NCI-H1417 (cell line): ENCODE measurements around the gene OR8I2.
"Not testable (repeated sequence)": the region's sequence is repeated elsewhere in the genome, so short reads cannot be mapped to it uniquely, and the experiment has no call there.

Experiments used
- DNase-seq, 3 experiments: peaks; one replicate each; lab custom pipeline; 2025; lab: John Stamatoyannopoulos, UW

Gene OR8I2

GRCh38 chr11:56093008-56093407 lies at the start of gene OR8I2:
Gene OR8I2 (plus strand): TSS chr11:56093308. CDS start chr11:56093308, 0 bp downstream.
- DNase-seq: no peak

GRCh38 chr11:56045538-56045937 lies 47.6 kb upstream of the OR8I2 start:
- DNase-seq: no peak

DNA sequence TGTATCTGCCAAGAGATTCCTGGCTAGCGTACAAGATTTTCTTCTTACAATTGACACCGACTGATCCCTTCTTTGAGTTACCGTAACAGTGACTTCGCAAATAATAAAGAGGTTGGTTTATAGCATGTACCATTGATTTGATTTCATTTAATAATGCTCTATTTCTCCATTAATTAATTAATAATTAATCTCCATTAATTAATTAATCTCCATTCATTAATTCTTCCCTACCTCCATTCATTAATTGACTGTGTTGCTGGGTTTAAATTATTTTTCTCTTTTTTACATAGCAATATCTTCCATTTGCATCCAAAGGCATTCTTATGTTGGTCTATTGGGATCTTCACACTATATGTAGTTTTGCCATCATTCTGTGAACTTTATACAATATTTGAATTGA lies 44.6 kb upstream of the OR8I2 start:
- no peak for DNase-seq

GRCh38 chr11:56049487-56049886 lies 43.6 kb upstream of the OR8I2 start:
- DNase-seq: no peak

GRCh38 chr11:56056366-56056765 lies 36.7 kb upstream of the OR8I2 start:
- not testable (repeated sequence) for DNase-seq

DNA sequence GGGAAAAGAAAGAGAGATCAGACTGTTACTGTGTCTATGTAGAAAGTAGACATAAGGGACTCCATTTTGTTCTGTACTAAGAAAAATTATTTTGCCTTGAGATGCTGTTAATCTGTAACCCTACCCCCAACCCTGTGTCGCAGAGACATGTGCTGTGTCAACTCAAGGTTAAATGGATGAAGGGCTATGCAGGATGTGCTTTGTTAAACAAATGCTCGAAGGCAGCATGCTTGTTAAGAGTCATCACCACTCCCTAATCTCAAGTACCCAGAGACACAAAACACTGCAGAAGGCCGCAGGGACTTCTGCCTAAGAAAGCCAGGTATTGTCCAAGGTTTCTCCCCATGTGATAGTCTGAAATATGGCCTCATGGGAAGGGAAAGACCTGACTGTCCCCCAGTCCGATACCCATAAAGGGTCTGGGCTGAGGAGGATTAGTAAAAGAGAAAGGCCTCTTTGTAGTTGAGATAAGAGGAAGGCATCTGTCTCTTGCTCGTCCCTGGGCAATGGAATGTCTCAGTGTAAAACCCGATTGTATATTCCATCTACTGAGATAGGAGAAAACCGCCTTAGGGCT lies 35.4 kb upstream of the OR8I2 start:
- DNase-seq: not testable (repeated sequence)

DNA sequence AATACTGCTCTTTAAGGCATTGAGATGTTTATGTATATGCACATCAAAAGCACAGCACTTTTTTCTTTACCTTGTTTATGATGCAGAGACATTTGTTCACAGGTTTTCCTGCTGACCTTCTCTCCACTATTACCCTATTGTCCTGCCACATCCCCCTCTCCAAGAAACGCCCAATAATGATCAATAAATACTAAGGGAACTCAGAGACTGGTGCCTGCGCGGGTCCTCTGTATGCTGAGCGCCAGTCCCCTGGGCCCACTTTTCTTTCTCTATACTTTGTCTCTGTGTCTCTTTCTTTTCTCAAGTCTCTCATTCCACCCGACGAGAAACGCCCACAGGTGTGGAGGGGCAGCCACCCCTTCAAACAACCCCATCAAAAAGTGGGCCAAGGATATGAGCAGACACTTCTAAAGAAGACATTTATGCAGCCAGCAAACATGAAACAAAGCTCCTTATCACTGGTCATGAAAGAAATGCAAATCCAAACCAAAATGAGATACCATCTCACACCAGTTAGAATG lies 34.8 kb upstream of the OR8I2 start:
- DNase-seq: not testable (repeated sequence)

- DNase-seq: no peak
These were observed 26.1 kb upstream of the OR8I2 start for GRCh38 chr11:56066980-56067379.

- peak in 1 of 3 experiments; percentile 12 for DNase-seq
These were observed 3.4 kb upstream of the OR8I2 start for GRCh38 chr11:56089697-56090096.

- DNase-seq: no peak
These were observed 10.2 kb downstream of the OR8I2 start, which contains the start of gene OR8H2 for GRCh38 chr11:56103210-56103737. Gene OR8H2 (plus strand): TSS chr11:56103687. CDS start chr11:56105043, 1,356 bp downstream.

DNA sequence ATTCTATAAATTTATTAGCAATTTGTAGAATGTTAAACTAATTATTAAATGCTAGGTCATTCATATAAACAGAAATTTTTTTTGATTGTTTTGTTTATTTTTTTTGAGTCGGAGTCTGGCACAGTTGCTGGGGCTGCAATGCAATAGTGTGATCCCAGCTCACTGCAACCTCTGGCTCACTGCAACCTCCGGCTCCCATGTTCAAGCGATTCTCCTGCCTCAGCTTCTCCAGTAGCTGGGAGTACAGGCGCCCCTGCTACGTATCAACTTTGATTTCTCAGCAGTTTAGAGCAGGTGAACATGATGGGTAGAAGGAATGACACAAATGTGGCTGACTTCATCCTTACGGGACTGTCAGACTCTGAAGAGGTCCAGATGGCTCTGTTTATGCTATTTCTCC lies 29.0 kb downstream of the OR8I2 start, which contains the start of gene OR8H3:
Gene OR8H3, plus strand, starts transcription at position 301 of the 400 bp plus-strand sequence. Its CDS starts 0 bp downstream, at position 301.
- DNase-seq: no peak

- no peak for DNase-seq
These were observed 47.1 kb downstream of the OR8I2 start, which contains the start of gene OR8J3 for GRCh38 chr11:56140151-56140661. Gene OR8J3 (minus strand): TSS chr11:56140201. CDS start chr11:56137718, 2,483 bp downstream.

DNA sequence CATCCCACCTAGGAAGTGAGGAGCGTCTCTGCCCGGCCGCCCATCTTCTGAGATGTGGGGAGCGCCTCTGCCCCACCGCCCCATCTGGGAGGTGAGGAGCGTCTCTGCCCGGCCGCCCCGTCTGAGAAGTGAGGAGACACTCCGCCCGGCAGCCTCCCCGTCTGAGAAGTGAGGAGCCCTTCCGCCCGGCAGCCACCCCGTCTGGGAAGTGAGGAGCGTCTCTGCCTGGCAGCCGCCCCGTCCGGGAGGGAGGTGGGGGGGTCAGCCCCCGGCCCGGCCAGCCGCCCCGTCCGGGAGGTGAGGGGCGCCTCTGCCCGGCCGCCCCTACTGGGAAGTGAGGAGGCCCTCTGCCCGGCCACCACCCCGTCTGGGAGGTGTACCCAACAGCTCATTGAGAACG lies 50.6 kb downstream of the OR8I2 start:
- not testable (repeated sequence) for DNase-seq
